ENCODE measurements around the gene KBTBD8. TPM values are rescaled to one million over a fixed set of nuclear protein-coding genes. Genes with fewer than 3 reads are reported as not detected.
A peak's percentile ranks its signal among the peaks of the same experiment; 100 is the strongest.

The KBTBD8 gene
- total and polyA plus RNA-seq, 9 of the 15 experiments (the other 6 are each of a cell fraction or from before 2014, with no cell fraction given): 2.7 to 9.1 (median 5.6) TPM

- no peak for TF ChIP-seq MYBL2 (IDR thresholded peaks at IDR 0.05; ENCODE audit: low read depth)
- TF ChIP-seq MYBL2 (CRISPR knock-in tag; IDR thresholded peaks at IDR 0.05; ENCODE audit: borderline replicate concordance): no peak
- TF ChIP-seq ZNF589 (CRISPR knock-in tag; IDR thresholded peaks at IDR 0.05; ENCODE audit: low read depth): no peak
- TF ChIP-seq, protein P1, sequence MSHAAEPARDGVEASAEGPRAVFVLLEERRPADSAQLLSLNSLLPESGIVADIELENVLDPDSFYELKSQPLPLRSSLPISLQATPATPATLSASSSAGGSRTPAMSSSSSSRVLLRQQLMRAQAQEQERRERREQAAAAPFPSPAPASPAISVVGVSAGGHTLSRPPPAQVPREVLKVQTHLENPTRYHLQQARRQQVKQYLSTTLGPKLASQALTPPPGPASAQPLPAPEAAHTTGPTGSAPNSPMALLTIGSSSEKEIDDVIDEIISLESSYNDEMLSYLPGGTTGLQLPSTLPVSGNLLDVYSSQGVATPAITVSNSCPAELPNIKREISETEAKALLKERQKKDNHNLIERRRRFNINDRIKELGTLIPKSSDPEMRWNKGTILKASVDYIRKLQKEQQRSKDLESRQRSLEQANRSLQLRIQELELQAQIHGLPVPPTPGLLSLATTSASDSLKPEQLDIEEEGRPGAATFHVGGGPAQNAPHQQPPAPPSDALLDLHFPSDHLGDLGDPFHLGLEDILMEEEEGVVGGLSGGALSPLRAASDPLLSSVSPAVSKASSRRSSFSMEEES (CRISPR knock-in tag; IDR thresholded peaks at IDR 0.05): no peak
- peak; percentile 24; the same call in 1 of the 2 replicates for TF ChIP-seq ARID1B (IDR thresholded peaks at IDR 0.05)
- peak; percentile 29; the same call in 1 of the 2 replicates for TF ChIP-seq CBFA2T3 (IDR thresholded peaks at IDR 0.05)
- TF ChIP-seq CBFA2T2 (conservative IDR thresholded peaks at IDR 0.05): 0 out of 2 replicates have a peak, but pooled peaks have one; percentile 3
- no peak for TF ChIP-seq PTTG1 (tag; IDR thresholded peaks at IDR 0.05; ENCODE audit: low read depth)
- no peak for TF ChIP-seq GATA2 (CRISPR knock-in tag; IDR thresholded peaks at IDR 0.05)
- no peak for TF ChIP-seq CCAR2 (IDR thresholded peaks at IDR 0.05; ENCODE audit: low read depth, low read length)
- TF ChIP-seq HMGXB4 (CRISPR knock-in tag; IDR thresholded peaks at IDR 0.05): no peak
- TF ChIP-seq, protein P2, sequence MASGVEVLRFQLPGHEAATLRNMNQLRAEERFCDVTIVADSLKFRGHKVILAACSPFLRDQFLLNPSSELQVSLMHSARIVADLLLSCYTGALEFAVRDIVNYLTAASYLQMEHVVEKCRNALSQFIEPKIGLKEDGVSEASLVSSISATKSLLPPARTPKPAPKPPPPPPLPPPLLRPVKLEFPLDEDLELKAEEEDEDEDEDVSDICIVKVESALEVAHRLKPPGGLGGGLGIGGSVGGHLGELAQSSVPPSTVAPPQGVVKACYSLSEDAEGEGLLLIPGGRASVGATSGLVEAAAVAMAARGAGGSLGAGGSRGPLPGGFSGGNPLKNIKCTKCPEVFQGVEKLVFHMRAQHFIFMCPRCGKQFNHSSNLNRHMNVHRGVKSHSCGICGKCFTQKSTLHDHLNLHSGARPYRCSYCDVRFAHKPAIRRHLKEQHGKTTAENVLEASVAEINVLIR (CRISPR knock-in tag; IDR thresholded peaks at IDR 0.05): no peak
- TF ChIP-seq PCBP2 (IDR thresholded peaks at IDR 0.05; ENCODE audit: low read depth, low read length, poor library complexity, severe bottlenecking): no peak
- TF ChIP-seq ATF6 (CRISPR knock-in tag; IDR thresholded peaks at IDR 0.05): no peak
- no peak for TF ChIP-seq ZC3H11A (IDR thresholded peaks at IDR 0.05; ENCODE audit: low read depth, low read length)
- no peak for TF ChIP-seq ZNF197 (CRISPR knock-in tag; IDR thresholded peaks at IDR 0.05; ENCODE audit: low read depth)
- TF ChIP-seq, protein P3, sequence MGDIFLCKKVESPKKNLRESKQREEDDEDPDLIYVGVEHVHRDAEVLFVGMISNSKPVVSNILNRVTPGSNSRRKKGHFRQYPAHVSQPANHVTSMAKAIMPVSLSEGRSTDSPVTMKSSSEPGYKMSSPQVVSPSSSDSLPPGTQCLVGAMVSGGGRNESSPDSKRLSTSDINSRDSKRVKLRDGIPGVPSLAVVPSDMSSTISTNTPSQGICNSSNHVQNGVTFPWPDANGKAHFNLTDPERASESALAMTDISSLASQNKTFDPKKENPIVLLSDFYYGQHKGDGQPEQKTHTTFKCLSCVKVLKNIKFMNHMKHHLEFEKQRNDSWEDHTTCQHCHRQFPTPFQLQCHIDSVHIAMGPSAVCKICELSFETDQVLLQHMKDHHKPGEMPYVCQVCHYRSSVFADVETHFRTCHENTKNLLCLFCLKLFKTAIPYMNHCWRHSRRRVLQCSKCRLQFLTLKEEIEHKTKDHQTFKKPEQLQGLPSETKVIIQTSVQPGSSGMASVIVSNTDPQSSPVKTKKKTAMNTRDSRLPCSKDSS (IDR thresholded peaks at IDR 0.05; ENCODE audit: low read depth, partially characterized antibody): no peak
- no peak for TF ChIP-seq WHSC1 (IDR thresholded peaks at IDR 0.05; ENCODE audit: low read length)
- TF ChIP-seq ZNF41 (CRISPR knock-in tag; conservative IDR thresholded peaks at IDR 0.05): no peak
Observed at GRCh38 chr3:67018105-67018788, 20.1 kb downstream of the KBTBD8 start (continued).
